Natural killer cell (primary cell): ENCODE measurements around the gene ZSWIM4. TPM values are rescaled to one million over a fixed set of nuclear protein-coding genes. Genes with fewer than 3 reads are reported as not detected.

Experiments
- ATAC-seq, 3 donors: fragments of 150-1000 bp in 2 of 3; fragments of 200-7000 bp in 1 of 3; cut with Tn5 transposase; 1 replicate in 1 of 3; 2 replicates in 2 of 3; pipeline ENCODE4 v1.10.0; 2021; ENCODE audit warnings: mild to moderate bottlenecking in 2 of 3, moderate library complexity in 2 of 3
- DNase-seq, 2 donors: peaks; one replicate each; pipeline versions ENCODE4 v3.0.0 to v3.0.0-alpha.2; 2013 to 2021; ENCODE audit warnings: mixed read lengths in 1 of 2
- H3K27ac ChIP-seq: one replicate; pipeline ENCODE4 v1.5.1; 2013; ENCODE audit warnings: mild to moderate bottlenecking, low read length
- H3K27me3 ChIP-seq: one replicate; pipeline ENCODE4 v1.6.1; 2013; ENCODE audit warnings: low read length; ENCODE audit not compliant: control insufficient read depth, insufficient read depth
- H3K36me3 ChIP-seq: one replicate; pipeline ENCODE4 v1.6.1; 2013; ENCODE audit warnings: low read length; ENCODE audit not compliant: control insufficient read depth, insufficient read depth
- H3K4me1 ChIP-seq: one replicate; pipeline ENCODE4 v1.6.1; 2013; ENCODE audit warnings: low read length; ENCODE audit not compliant: control insufficient read depth, insufficient read depth
- H3K4me3 ChIP-seq: one replicate; pipeline ENCODE4 v1.5.1; 2013; ENCODE audit warnings: low read length
- H3K9me3 ChIP-seq: one replicate; pipeline ENCODE4 v1.6.1; 2013; ENCODE audit warnings: low read length; ENCODE audit not compliant: control insufficient read depth, insufficient read depth
- H3K27ac Mint-ChIP-seq, 2 donors: one replicate each; pipeline ENCODE4 v1.8.0; 2022; ENCODE audit warnings: mild to moderate bottlenecking in 2 of 2, mixed read lengths in 2 of 2, moderate library complexity in 1 of 2
- H3K27me3 Mint-ChIP-seq, 2 donors: one replicate each; pipeline ENCODE4 v1.8.0; 2022; ENCODE audit warnings: low read depth in 2 of 2, mixed read lengths in 2 of 2
- H3K36me3 Mint-ChIP-seq: one replicate; pipeline ENCODE4 v1.8.0; 2022; ENCODE audit warnings: mixed read lengths
- H3K4me1 Mint-ChIP-seq, 2 donors: one replicate each; pipeline ENCODE4 v1.8.0; 2022; ENCODE audit warnings: mixed read lengths in 2 of 2
- H3K4me3 Mint-ChIP-seq: one replicate; pipeline ENCODE4 v1.8.0; 2022; ENCODE audit warnings: mild to moderate bottlenecking, moderate library complexity, mixed read lengths
- H3K9me3 Mint-ChIP-seq, 2 donors: one replicate each; pipeline ENCODE4 v1.8.0; 2022; ENCODE audit warnings: mixed read lengths in 2 of 2
- CTCF ChIP-seq: fragments of 200-600 bp; IDR thresholded peaks from one replicate; pipeline ENCODE4 v1.8.0; 2022; ENCODE audit warnings: antibody characterized with exemption
- WGBS: methylation state at CpG from one replicate; pipeline ENCODE4 v1.1.7; 2013; ENCODE audit warnings: missing lambda C conversion rate; ENCODE audit not compliant: insufficient coverage; 5-methylcytosine and 5-hydroxymethylcytosine counted together
- intact Hi-C: fragments of 100-400 bp; cut with micrococcal nuclease; formaldehyde crosslinking; loops from one replicate; pipeline ENCODE4 v1.14.2; 2022
- total RNA-seq, 4 donors: library from RNA; stranded (reverse); fragments of 120-200 nt in 1 of 4; gene quantifications; one replicate each; pipeline versions ENCODE4 v1.2.3 to v1.2.4, GENCODE V29; 2013 to 2022

Gene ZSWIM4
- total RNA-seq, 3 donors from 2014 or later (not counting 1 experiment from before 2014, with no cell fraction given), result 5.8 to 5.9 (median 5.9) TPM

- Mint-ChIP-seq H3K36me3 (no peaks in the 10 kb centered on the region), H3K27me3 (no peaks in the 10 kb centered on the region), H3K4me3 (peak overlapping the region; percentile 89), H3K9me3 (no peaks in the 10 kb centered on the region), H3K4me1 (peaks cover 18 to 35% of the 10 kb centered on the region in 2 donors), H3K27ac (peak overlapping the region; percentile 59 to 98)
- H3K9me3 ChIP-seq, result no peaks in the 10 kb centered on the region
- H3K4me3 ChIP-seq, result peak overlapping the region; percentile 51
- H3K4me1 ChIP-seq, result peaks cover 25% of the 10 kb centered on the region
- no peak for DNase-seq
- ATAC-seq, result no peak
- no peak overlapping the region for H3K27ac ChIP-seq
- H3K27me3 ChIP-seq, result no peaks in the 10 kb centered on the region
- intact Hi-C loops, result no loop called here
- H3K36me3 ChIP-seq, result no peaks in the 10 kb centered on the region
- TF ChIP-seq CTCF, result no peak
- WGBS, result 29% methylated on average over 12 of the region's 12 CpGs
These were observed 1.2 kb downstream of the ZSWIM4 start for GRCh38 chr19:13796301-13797057.

GRCh38 chr19:13797058-13797440 is 1.8 kb downstream of the ZSWIM4 start:
- H3K27me3 ChIP-seq, result no peaks in the 10 kb centered on the region
- H3K4me1 ChIP-seq, result peaks cover 25% of the 10 kb centered on the region
- H3K9me3 ChIP-seq, result no peaks in the 10 kb centered on the region
- H3K27ac ChIP-seq, result no peak overlapping the region
- no peak for ATAC-seq
- H3K27me3 Mint-ChIP-seq, result no peaks in the 10 kb centered on the region
- 86% methylated on average over 4 of the region's 4 CpGs for WGBS
- H3K4me3 Mint-ChIP-seq, result peak overlapping the region; percentile 89
- H3K36me3 Mint-ChIP-seq, result no peaks in the 10 kb centered on the region
- H3K4me3 ChIP-seq, result no peak overlapping the region
- H3K4me1 Mint-ChIP-seq, result peaks cover 18 to 35% of the 10 kb centered on the region in 2 donors
- H3K9me3 Mint-ChIP-seq, result no peaks in the 10 kb centered on the region
- DNase-seq, result no peak
- H3K27ac Mint-ChIP-seq, result no peak overlapping the region
- intact Hi-C loops, result no loop called here
- no peak for TF ChIP-seq CTCF
- H3K36me3 ChIP-seq, result no peaks in the 10 kb centered on the region

- intact Hi-C loops, result no loop called here
- Mint-ChIP-seq H3K36me3 (no peaks in the 10 kb centered on the region), H3K4me3 (no peak overlapping the region), H3K27ac (no peak overlapping the region), H3K4me1 (peaks cover 18 to 35% of the 10 kb centered on the region in 2 donors), H3K9me3 (no peaks in the 10 kb centered on the region), H3K27me3 (no peaks in the 10 kb centered on the region)
- 94% methylated on average over 7 of the region's 7 CpGs for WGBS
- Histone ChIP-seq H3K36me3 (no peaks in the 10 kb centered on the region), H3K4me1 (peaks cover 25% of the 10 kb centered on the region), H3K27ac (no peak overlapping the region), H3K4me3 (no peak overlapping the region), H3K27me3 (no peaks in the 10 kb centered on the region), H3K9me3 (no peaks in the 10 kb centered on the region)
- ATAC-seq, result no peak
- TF ChIP-seq CTCF, result no peak
- no peak for DNase-seq
These were observed 2.6 kb downstream of the ZSWIM4 start for GRCh38 chr19:13797870-13798269.

GRCh38 chr19:13799669-13800068 is 4.4 kb downstream of the ZSWIM4 start:
- intact Hi-C loops, result no loop called here
- H3K27me3 ChIP-seq, result no peaks in the 10 kb centered on the region
- no peaks in the 10 kb centered on the region for H3K36me3 Mint-ChIP-seq
- TF ChIP-seq CTCF, result no peak
- peaks cover 12 to 28% of the 10 kb centered on the region in 2 donors for H3K4me1 Mint-ChIP-seq
- no peak overlapping the region for H3K27ac ChIP-seq
- no peak overlapping the region for H3K4me3 ChIP-seq
- no peaks in the 10 kb centered on the region for H3K9me3 Mint-ChIP-seq
- 96% methylated on average over 21 of the region's 22 CpGs for WGBS
- no peaks in the 10 kb centered on the region for H3K27me3 Mint-ChIP-seq
- DNase-seq (no peak), ATAC-seq (no peak)
- H3K27ac Mint-ChIP-seq, result no peak overlapping the region
- H3K4me3 Mint-ChIP-seq, result no peak overlapping the region
- H3K4me1 ChIP-seq, result peaks cover 19% of the 10 kb centered on the region
- H3K9me3 ChIP-seq, result no peaks in the 10 kb centered on the region
- no peaks in the 10 kb centered on the region for H3K36me3 ChIP-seq
